ENCODE measurements around the gene BABAM2. TPM values are rescaled to one million over a fixed set of nuclear protein-coding genes. Genes with fewer than 3 reads are reported as not detected.
"Not testable (repeated sequence)": the region's sequence is repeated elsewhere in the genome, so short reads cannot be mapped to it uniquely, and the experiment has no call there.

BABAM2 gene
- polyA plus RNA-seq, 6 donors from 2014 or later, result 50.3 to 58.3 (median 55.6) TPM

DNA sequence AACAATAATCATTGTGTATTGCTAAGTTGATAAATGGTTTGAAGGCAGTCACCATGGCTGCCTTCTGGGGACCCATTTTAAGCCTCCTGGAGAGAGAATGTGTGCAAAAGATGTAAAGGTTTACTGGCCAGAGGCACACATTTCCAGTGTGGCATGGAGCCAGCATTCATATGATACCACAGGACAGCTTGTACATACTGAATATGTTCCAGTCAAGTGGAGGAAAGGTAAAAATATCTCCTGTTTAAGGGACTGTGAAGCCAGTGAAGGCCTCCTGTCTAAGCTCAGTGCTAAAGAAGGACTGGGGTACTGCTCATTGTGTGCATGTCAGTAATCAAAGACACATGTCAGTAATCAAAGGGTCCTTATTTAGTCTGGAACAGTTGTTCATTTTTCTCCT, 119.2 kb downstream of the BABAM2 start:
- no peak for ATAC-seq (ENCODE audit: low read depth in 2 of 2)
- no peak for DNase-seq
- no peaks in the 10 kb centered on the region for H3K27me3 Mint-ChIP-seq
- H3K4me3 Mint-ChIP-seq, result no peak overlapping the region
- peaks cover 0 to 5% (median 3%) of the 10 kb centered on the region in 3 donors for H3K4me1 Mint-ChIP-seq
- peak overlapping the region in 2 of 6 donors; percentile 84 to 94 for H3K27ac Mint-ChIP-seq
- no peaks in the 10 kb centered on the region for H3K9me3 Mint-ChIP-seq
- peaks cover 0 to 4% of the 10 kb centered on the region in 2 donors for H3K36me3 Mint-ChIP-seq

DNA sequence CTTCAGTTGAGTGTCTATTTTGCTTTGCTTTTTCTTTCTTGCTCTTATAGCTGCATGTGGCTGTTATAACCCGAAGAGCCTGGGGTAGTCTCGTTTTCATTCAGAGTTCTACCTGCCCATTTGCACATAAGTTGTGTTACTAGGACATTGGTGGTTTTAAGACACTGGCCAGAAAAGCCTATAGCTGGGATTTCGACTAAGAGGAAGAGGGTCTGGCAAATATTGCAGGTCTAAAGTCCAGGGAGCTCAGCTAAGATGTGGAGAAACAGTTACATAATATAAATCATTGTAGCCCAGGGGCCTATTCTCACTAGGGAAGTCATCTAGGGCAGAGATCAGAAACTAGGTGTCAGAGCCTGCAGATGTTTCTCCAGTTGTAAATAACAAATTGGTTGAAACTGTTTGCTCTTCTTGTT, 120.8 kb downstream of the BABAM2 start:
- Mint-ChIP-seq H3K36me3 (peaks cover 5 to 9% of the 10 kb centered on the region in 2 donors), H3K9me3 (peaks cover 0 to 3% (median 0%) of the 10 kb centered on the region in 7 donors), H3K27me3 (no peaks in the 10 kb centered on the region), H3K4me1 (peaks cover 0 to 5% (median 3%) of the 10 kb centered on the region in 3 donors), H3K4me3 (no peak overlapping the region), H3K27ac (peak overlapping the region in 1 of 6 donors; percentile 37)
- DNase-seq (no peak), ATAC-seq (ENCODE audit: low read depth in 2 of 2) (no peak)

DNA sequence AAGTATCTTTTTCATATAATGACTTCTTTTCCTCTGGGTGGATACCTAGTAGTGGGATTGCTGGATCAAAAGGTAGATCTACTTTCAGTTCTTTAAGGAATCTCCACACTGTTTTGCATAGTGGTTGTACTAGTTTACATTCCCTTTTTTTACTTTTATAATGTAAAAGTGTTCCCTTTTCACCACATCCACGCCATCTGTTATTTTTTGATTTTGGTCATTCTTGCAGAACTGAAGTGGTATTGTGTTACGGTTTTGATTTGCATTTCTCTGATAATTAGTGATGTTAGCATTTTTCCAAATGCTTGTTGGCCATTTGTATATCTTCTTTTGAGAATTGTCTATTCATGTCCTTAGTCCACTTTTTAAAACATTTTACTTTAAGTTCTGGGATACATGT, 127.9 kb downstream of the BABAM2 start:
- H3K9me3 Mint-ChIP-seq; H3K4me3 Mint-ChIP-seq; DNase-seq; H3K4me1 Mint-ChIP-seq; H3K27ac Mint-ChIP-seq; ATAC-seq (ENCODE audit: low read depth in 2 of 2); H3K27me3 Mint-ChIP-seq: not testable (repeated sequence)
- peaks cover 8 to 33% of the 10 kb centered on the region in 2 donors for H3K36me3 Mint-ChIP-seq

DNA sequence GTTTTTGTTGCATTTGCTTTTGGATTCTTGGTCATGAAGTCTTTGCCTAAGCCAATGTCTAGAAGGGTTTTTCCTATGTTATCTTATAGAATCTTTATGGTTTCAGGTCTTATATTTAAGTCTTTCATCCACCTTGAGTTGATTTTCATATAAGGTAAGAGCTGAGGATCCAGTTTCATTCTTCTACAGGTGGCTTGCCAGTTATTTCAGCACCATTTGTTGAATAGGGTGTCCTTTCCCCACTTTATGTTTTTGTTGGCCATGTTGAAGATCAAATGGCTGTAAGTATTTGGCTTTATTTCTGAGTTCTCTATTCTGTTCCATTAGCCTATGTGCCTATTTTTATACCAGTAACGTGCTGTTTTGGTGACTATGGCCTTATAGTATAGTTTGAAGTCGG, 129.0 kb downstream of the BABAM2 start:
- not testable (repeated sequence) for ATAC-seq (ENCODE audit: low read depth in 2 of 2)

DNA sequence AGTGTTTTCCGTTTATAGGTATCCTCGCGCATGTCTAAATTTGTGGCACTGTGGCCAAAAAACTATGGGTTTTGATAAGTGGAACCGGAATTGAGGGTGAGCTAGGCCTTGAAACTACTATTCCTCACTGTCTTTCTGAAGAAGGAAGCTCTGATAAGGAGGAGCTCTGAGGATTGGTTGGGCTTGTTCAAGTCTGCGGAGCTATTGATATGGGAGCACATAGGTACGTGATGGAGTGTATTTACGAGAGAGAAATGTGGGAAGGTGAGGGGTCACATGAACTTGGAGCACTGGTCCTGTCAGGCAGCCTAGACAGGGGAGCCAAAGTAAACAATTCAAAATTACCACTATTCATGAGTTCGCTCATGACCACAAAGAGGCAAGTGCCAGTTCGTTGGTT, 131.4 kb downstream of the BABAM2 start:
- ATAC-seq (ENCODE audit: low read depth in 2 of 2) (no peak), DNase-seq (no peak)
- no peak overlapping the region for H3K27ac Mint-ChIP-seq
- H3K4me1 Mint-ChIP-seq, result peaks cover 0 to 9% (median 7%) of the 10 kb centered on the region in 3 donors
- H3K36me3 Mint-ChIP-seq, result peaks cover 20 to 42% of the 10 kb centered on the region in 2 donors
- H3K9me3 Mint-ChIP-seq, result peaks cover 0 to 13% (median 6%) of the 10 kb centered on the region in 7 donors
- H3K4me3 Mint-ChIP-seq, result no peak overlapping the region
- no peaks in the 10 kb centered on the region for H3K27me3 Mint-ChIP-seq

More for the DNA sequence above, 129.0 kb downstream of the BABAM2 start:
- H3K27ac Mint-ChIP-seq, H3K4me1 Mint-ChIP-seq, DNase-seq, H3K4me3 Mint-ChIP-seq, H3K27me3 Mint-ChIP-seq, H3K9me3 Mint-ChIP-seq: not testable (repeated sequence)
- H3K36me3 Mint-ChIP-seq, result peaks cover 8 to 36% of the 10 kb centered on the region in 2 donors

DNA sequence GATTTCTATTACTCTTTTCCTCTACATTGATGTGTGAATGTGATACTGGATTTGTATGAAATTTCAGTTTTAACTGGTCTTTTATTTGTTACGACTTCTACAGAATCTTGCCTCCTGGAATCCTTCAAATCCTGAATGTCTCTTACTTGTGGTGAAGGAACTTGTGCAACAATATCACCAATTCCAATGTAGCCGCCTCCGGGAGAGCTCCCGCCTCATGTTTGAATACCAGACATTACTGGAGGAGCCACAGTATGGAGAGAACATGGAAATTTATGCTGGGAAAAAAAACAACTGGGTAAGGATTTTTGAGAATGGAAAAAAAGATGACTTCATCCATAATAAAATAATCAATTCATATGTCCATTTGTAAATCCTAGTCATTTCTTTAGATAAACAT, 134.6 kb downstream of the BABAM2 start:
- DNase-seq, result no peak
- ATAC-seq (ENCODE audit: low read depth in 2 of 2), result no peak
- H3K27ac Mint-ChIP-seq, result peak overlapping the region in 2 of 6 donors; percentile 7 to 78
- H3K9me3 Mint-ChIP-seq, result peaks cover 0 to 9% (median 6%) of the 10 kb centered on the region in 7 donors
- no peaks in the 10 kb centered on the region for H3K4me1 Mint-ChIP-seq
- H3K27me3 Mint-ChIP-seq, result no peaks in the 10 kb centered on the region
- H3K4me3 Mint-ChIP-seq, result no peak overlapping the region
- H3K36me3 Mint-ChIP-seq, result peaks cover 24 to 37% of the 10 kb centered on the region in 2 donors

DNA sequence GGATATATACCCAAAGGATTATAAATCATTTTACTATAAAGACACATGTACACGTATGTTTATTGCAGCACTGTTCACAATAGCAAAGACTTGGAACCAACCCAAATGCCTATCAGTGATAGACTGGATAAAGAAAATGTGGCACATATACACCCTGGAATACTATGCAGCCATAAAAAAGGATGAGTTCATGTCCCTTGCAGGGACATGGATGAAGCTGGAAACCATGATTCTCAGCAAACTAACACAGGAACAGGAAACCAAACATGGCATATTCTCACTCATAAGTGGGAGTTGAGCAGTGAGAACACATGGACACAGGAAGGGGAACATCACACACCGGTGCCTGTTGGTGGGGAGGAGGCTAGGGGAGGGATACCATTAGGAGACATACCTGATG, 135.7 kb downstream of the BABAM2 start:
- not testable (repeated sequence) for H3K9me3 Mint-ChIP-seq; DNase-seq; H3K4me1 Mint-ChIP-seq; H3K4me3 Mint-ChIP-seq; ATAC-seq (ENCODE audit: low read depth in 2 of 2); H3K27me3 Mint-ChIP-seq
- peak overlapping the region in 1 of 6 donors; percentile 52 for H3K27ac Mint-ChIP-seq
- H3K36me3 Mint-ChIP-seq, result peaks cover 24 to 41% of the 10 kb centered on the region in 2 donors

DNA sequence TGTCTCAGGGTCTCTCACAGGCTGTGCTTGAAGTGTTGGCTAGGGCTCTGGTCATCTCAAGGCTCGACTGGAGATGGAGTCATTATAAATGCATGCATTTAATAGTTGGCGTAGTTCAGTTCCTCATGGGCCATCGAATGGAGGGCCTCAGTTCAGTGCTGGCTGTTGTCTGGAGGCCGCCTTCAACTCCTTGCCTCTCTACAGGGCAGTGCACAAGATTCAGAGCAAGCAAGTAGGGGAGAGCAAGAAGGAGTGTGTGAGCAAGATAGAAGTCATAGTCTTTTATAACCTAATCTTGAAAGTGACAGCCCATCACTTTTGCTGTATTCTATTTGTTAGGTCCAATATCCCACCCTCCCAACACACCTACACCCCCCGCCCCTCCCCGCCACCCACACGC, 137.5 kb downstream of the BABAM2 start:
- H3K27ac Mint-ChIP-seq, result no peak overlapping the region
- H3K27me3 Mint-ChIP-seq, result no peaks in the 10 kb centered on the region
- no peak overlapping the region for H3K4me3 Mint-ChIP-seq
- H3K4me1 Mint-ChIP-seq, result peaks cover 0 to 5% (median 0%) of the 10 kb centered on the region in 3 donors
- peaks cover 24 to 41% of the 10 kb centered on the region in 2 donors for H3K36me3 Mint-ChIP-seq
- H3K9me3 Mint-ChIP-seq, result peaks cover 0 to 9% (median 6%) of the 10 kb centered on the region in 7 donors
- ATAC-seq (ENCODE audit: low read depth in 2 of 2) (no peak), DNase-seq (no peak)

DNA sequence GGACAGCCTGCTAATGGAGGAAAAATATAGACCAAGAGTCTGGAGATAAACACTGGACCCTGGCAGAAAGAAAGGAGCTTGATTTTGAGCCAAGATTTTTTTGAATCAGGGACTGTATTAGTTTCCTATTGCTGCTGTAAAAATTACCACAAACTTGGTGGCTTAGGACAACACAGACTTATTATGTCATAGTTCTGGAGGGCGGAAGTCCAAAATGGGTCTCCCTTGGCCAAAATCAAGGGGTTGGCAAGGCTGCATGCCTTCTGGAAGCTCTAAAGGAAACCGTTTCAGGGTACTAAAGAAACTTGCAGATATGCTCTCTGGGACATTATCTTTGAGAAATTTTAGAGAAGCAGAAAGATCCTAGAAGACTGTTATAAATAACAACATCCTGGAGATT, 140.1 kb downstream of the BABAM2 start:
- Mint-ChIP-seq H3K4me3 (no peak overlapping the region), H3K27me3 (no peaks in the 10 kb centered on the region), H3K4me1 (peaks cover 0 to 5% (median 4%) of the 10 kb centered on the region in 3 donors), H3K36me3 (peaks cover 15 to 29% of the 10 kb centered on the region in 2 donors), H3K27ac (peak overlapping the region in 1 of 6 donors; percentile 19), H3K9me3 (peaks cover 0 to 8% (median 4%) of the 10 kb centered on the region in 7 donors)
- DNase-seq (no peak), ATAC-seq (ENCODE audit: low read depth in 2 of 2) (no peak)

DNA sequence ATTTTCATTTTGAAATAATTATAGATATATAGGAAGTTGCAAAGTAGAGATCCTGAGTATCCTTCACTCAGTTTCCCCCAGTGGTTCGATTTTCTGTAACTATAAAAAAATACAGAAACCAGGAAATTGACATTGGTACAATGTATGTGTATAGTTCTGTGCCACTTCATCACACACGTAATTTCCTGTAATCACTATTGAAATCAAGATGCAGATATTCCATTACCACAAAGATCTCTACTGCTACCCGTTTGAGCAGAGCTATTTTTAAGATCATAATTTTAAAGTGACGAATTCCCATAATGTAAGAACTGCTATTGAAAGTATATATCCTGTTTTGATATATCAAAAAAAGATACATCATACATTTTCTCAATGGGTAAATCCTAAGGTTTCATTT, 142.3 kb downstream of the BABAM2 start:
- Mint-ChIP-seq H3K27me3 (no peaks in the 10 kb centered on the region), H3K27ac (no peak overlapping the region), H3K4me3 (no peak overlapping the region), H3K4me1 (peaks cover 0 to 5% (median 4%) of the 10 kb centered on the region in 3 donors), H3K36me3 (peaks cover 0 to 11% of the 10 kb centered on the region in 2 donors), H3K9me3 (no peaks in the 10 kb centered on the region)
- DNase-seq (no peak), ATAC-seq (ENCODE audit: low read depth in 2 of 2) (no peak)

DNA sequence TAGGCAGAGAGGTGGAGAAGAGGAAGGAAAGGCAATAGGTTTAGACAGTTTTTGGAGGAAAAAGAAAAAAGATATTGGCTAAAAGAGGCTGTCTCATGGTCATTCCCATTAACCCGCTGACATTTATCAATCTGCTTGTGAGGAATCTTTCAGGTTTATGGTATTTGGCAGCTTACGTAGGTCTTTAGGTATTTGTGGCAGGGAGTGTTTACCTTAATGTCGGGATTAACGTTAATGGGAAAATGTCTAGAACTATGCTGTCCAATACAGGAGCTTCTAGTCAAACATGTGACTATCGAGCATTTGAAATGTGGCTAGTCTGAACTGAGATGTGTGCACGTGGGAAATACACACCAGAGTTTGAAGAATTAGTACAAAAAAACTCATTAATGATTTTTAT, 144.2 kb downstream of the BABAM2 start:
- DNase-seq (no peak), ATAC-seq (ENCODE audit: low read depth in 2 of 2) (no peak)
- peaks cover 0 to 5% (median 4%) of the 10 kb centered on the region in 3 donors for H3K4me1 Mint-ChIP-seq
- peaks cover 0 to 5% of the 10 kb centered on the region in 2 donors for H3K36me3 Mint-ChIP-seq
- peak overlapping the region in 3 of 6 donors; percentile 3 to 44 (median 40) for H3K27ac Mint-ChIP-seq
- no peaks in the 10 kb centered on the region for H3K27me3 Mint-ChIP-seq
- H3K4me3 Mint-ChIP-seq, result no peak overlapping the region
- H3K9me3 Mint-ChIP-seq, result no peaks in the 10 kb centered on the region

DNA sequence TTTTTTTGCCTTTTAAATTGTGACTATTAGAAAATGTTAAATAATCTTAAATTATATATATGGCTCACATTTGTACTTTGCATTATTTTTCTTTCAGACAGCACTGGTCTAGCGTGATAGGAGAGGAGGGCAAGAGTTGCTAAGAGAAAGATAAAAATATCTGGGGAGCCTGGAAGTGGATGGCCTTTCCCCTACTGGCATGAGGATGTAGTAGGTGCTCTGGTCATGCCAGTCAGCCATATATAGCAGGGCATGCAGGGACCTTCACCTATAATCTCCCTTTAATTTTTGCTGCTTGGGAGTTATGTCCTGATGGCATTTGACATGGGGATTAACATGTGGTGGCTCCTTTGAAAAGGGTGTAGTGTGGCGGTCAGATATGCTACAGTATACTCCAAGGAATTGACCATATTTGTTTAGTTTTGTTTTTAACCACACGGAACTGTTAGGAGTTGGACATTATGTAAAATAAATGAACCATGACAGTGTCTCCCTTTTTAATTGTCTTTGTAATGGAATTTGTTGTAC, 144.7 kb downstream of the BABAM2 start:
- ATAC-seq (ENCODE audit: low read depth in 2 of 2) (no peak), DNase-seq (no peak)
- Mint-ChIP-seq H3K4me1 (peaks cover 0 to 5% (median 4%) of the 10 kb centered on the region in 3 donors), H3K4me3 (no peak overlapping the region), H3K27ac (no peak overlapping the region), H3K9me3 (no peaks in the 10 kb centered on the region), H3K36me3 (peaks cover 0 to 3% of the 10 kb centered on the region in 2 donors), H3K27me3 (no peaks in the 10 kb centered on the region)

DNA sequence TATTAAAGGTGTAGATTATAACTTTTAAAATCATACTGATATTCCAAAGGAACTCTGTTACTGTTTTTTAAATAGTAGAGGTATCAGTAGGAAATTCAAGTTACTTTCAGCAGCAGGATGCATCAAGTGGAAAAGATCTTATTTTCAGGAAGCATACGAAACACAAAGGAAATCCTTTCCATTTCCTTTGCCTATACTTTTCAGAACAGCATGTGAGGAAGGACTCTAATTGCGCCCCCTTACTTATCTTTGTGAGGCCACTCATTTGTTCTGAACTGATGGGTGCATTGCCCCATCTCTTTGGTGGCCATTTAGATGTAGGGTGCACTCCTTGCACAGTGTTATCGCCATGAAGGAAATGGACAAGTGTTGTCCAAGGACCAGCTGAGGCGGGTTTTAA, 145.3 kb downstream of the BABAM2 start:
- Mint-ChIP-seq H3K9me3 (no peaks in the 10 kb centered on the region), H3K27ac (no peak overlapping the region), H3K4me1 (peaks cover 0 to 5% (median 4%) of the 10 kb centered on the region in 3 donors), H3K36me3 (no peaks in the 10 kb centered on the region), H3K27me3 (no peaks in the 10 kb centered on the region), H3K4me3 (no peak overlapping the region)
- DNase-seq (no peak), ATAC-seq (ENCODE audit: low read depth in 2 of 2) (no peak)

DNA sequence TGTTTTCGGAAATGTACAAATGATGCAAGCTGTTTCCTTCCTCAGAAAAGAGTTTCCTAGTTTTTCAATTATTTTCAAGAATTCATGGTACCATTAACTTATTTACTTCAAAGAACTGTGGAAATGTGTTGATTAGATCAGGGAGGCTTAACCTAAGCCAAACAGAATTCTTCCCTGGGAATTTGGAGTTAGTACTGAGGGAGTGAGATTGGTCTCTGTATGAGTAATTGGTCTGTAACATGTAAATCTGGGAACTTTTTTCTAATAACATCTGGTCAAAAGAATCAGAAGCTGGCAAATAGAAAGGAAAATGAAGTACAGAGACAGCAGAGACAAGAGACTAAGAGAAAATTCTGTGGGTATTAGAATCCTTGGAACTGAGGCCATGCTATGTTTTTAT, 145.8 kb downstream of the BABAM2 start:
- ATAC-seq (ENCODE audit: low read depth in 2 of 2) (no peak), DNase-seq (no peak)
- H3K4me1 Mint-ChIP-seq, result peaks cover 0 to 5% (median 4%) of the 10 kb centered on the region in 3 donors
- H3K4me3 Mint-ChIP-seq, result no peak overlapping the region
- H3K9me3 Mint-ChIP-seq, result no peaks in the 10 kb centered on the region
- H3K27ac Mint-ChIP-seq, result peak overlapping the region in 1 of 6 donors; percentile 73
- no peaks in the 10 kb centered on the region for H3K27me3 Mint-ChIP-seq
- H3K36me3 Mint-ChIP-seq, result no peaks in the 10 kb centered on the region

Data from naive B cell (primary cell).